Heart left ventricle (tissue), 16 donors: ENCODE results near the gene ADCY9. TPM values are rescaled to one million over a fixed set of nuclear protein-coding genes. Genes with fewer than 3 reads are reported as not detected.

Experiments used
- ATAC-seq, 4 donors: fragments of 200-7000 bp; cut with Tn5 transposase; one replicate each; pipeline ENCODE4 v1.9.1; 2020 to 2022; ENCODE audit warnings: moderate library complexity in 4 of 4, mild to moderate bottlenecking in 3 of 4, moderate number of reproducible peaks in 1 of 4
- DNase-seq, 5 donors: peaks; one replicate each; pipeline ENCODE4 v3.0.0-alpha.2; 2020
- H3K27ac ChIP-seq, 12 donors: fragments of 200-600 bp; sonication (generic) in 4 of 12; one replicate each; pipeline versions ENCODE4 v1.5.0 to v1.8.0; 2016 to 2022; ENCODE audit warnings: mild to moderate bottlenecking in 2 of 12
- H3K27me3 ChIP-seq, 9 donors: fragments of 200-600 bp; sonication (generic) in 2 of 9; one replicate each; pipeline versions ENCODE4 v1.5.1 to v1.8.0; 2016 to 2022; ENCODE audit warnings: mild to moderate bottlenecking in 3 of 9
- H3K36me3 ChIP-seq, 9 donors: fragments of 200-600 bp; sonication (generic) in 2 of 9; one replicate each; pipeline versions ENCODE4 v1.5.0 to v1.8.0; 2018 to 2022; ENCODE audit warnings: mild to moderate bottlenecking in 2 of 9
- H3K4me1 ChIP-seq, 12 donors: fragments of 200-600 bp; sonication (generic) in 4 of 12; one replicate each; pipeline versions ENCODE4 v1.5.0 to v1.8.0; 2016 to 2022; ENCODE audit warnings: mild to moderate bottlenecking in 3 of 12
- H3K4me3 ChIP-seq, 12 donors: fragments of 200-600 bp; sonication (generic) in 4 of 12; one replicate each; pipeline versions ENCODE4 v1.5.0 to v1.8.0; 2017 to 2022; ENCODE audit warnings: mild to moderate bottlenecking in 9 of 12, moderate library complexity in 4 of 12
- H3K9me3 ChIP-seq, 12 donors: fragments of 200-600 bp; sonication (generic) in 4 of 12; one replicate each; pipeline versions ENCODE4 v1.5.0 to v1.8.0; 2016 to 2022; ENCODE audit warnings: mild to moderate bottlenecking in 1 of 12
- POLR2A ChIP-seq, 2 donors: fragments of 450-650 bp; IDR thresholded peaks; one replicate each; pipeline ENCODE4 v1.6.1; 2017; ENCODE audit warnings: antibody characterized with exemption in 2 of 2, mild to moderate bottlenecking in 2 of 2, moderate library complexity in 2 of 2
- WGBS, 4 donors: extraction: QIAGEN DNeasy Blood & Tissue Kit in 2 of 4; methylation state at CpG; one replicate each; pipeline versions ENCODE4 v1.1.5 to v1.1.7; 2013 to 2018; 5-methylcytosine and 5-hydroxymethylcytosine counted together
- intact Hi-C, 10 donors: fragments of 100-400 bp; cut with DNase I; formaldehyde crosslinking; loops; one replicate each; pipeline versions ENCODE4 v1.11.1 to v1.14.2; 2022
- polyA plus RNA-seq, 2 donors: library from polyadenylated mRNA; stranded (reverse); fragments of 200-250 nt; gene quantifications; one replicate each; pipeline ENCODE4 v1.2.3, GENCODE V29; 2013
- total RNA-seq, 9 donors: library from RNA; depleted of rRNA in 2 of 9; stranded (reverse); fragments of >200 nt in 2 of 9; fragmentation: NEBNext Ultra II Directional in 3 of 9; extraction: Animal tissue kit (Norgen Biotek cat#: 25700) in 3 of 9; gene quantifications; one replicate each; pipeline versions ENCODE4 v1.1.0 to v1.2.4, GENCODE V29; 2016 to 2023
- TF ChIP-seq, protein P1 (sequence below), 12 donors: fragments of 200-600 bp; sonication (generic) in 4 of 12; IDR thresholded peaks; one replicate each; pipeline versions ENCODE4 v1.5.0 to v1.8.0; 2018 to 2022; ENCODE audit warnings: antibody characterized with exemption in 12 of 12, mild to moderate bottlenecking in 5 of 12
- donor health status: ischemic (EF 13 %, LVEDD 7.1; RV severe dilation, severe dysfunction).
- donor health status: healthy with polysubstance abuse.
- donor health status: DM: no; HTN: yes; CAD: no.
- donor health status: DM: no; HTN: no; CAD: no.
- donor health status: ischemic (EF 25% LVEDD 6.9; RV normal size, moderate dysfunction).
- donor health status: ischemic (EF 25% LVEDD 5.7; RV mildly dilated, moderate dysfunction).
- donor health status: healthy.
- donor health status: DM: yes; HTN: yes; CAD: no.
- donor health status: ischemic (EF 35%, LVEDD 5.7; RV mildly dilated, moderate dysfunction).
- donor health status: nonischemic (EF 11% LVEDD 7.7; RV severe dilation, severe dysfunction).
- donor health status: DM: yes; HTN: yes; CAD: no.
- donor health status: PGD.
- donor health status: ischemic (EF 29% LVEDD 5.4; RV normal size, mild dysfunction).
- donor health status: nonischemic (EF 23%, LVEDD 6.1; RV moderate dilation, normal function).

ADCY9 gene
- total and polyA plus RNA-seq, 11 donors: 11.8 to 85.8 (median 45.0) TPM

GRCh38 chr16:4097826-4098240, 18.4 kb downstream of the ADCY9 start:
- Histone ChIP-seq H3K36me3 (peaks cover 0 to under 1% (median 0%) of the 10 kb centered on the region in 9 donors), H3K4me1 (peaks cover 0 to 48% (median 21%) of the 10 kb centered on the region in 12 donors), H3K27ac (no peak overlapping the region), H3K9me3 (no peaks in the 10 kb centered on the region), H3K27me3 (no peaks in the 10 kb centered on the region), H3K4me3 (no peak overlapping the region)
- 77 to 89% (median 82%) methylated on average over 4 of the region's 4 CpGs for WGBS, 4 donors
- intact Hi-C loops: loop anchor here in 1 of 10 donors (10.0 kb wide), 1 partner anchor 53 kb away; no protein-coding TSS in a partner anchor
- no peak for ATAC-seq
- TF ChIP-seq POLR2A (IDR thresholded peaks at IDR 0.05): no peak
- TF ChIP-seq, protein P1, sequence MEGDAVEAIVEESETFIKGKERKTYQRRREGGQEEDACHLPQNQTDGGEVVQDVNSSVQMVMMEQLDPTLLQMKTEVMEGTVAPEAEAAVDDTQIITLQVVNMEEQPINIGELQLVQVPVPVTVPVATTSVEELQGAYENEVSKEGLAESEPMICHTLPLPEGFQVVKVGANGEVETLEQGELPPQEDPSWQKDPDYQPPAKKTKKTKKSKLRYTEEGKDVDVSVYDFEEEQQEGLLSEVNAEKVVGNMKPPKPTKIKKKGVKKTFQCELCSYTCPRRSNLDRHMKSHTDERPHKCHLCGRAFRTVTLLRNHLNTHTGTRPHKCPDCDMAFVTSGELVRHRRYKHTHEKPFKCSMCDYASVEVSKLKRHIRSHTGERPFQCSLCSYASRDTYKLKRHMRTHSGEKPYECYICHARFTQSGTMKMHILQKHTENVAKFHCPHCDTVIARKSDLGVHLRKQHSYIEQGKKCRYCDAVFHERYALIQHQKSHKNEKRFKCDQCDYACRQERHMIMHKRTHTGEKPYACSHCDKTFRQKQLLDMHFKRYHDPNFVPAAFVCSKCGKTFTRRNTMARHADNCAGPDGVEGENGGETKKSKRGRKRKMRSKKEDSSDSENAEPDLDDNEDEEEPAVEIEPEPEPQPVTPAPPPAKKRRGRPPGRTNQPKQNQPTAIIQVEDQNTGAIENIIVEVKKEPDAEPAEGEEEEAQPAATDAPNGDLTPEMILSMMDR (IDR thresholded peaks at IDR 0.05): no peak
- DNase-seq: no peak

GRCh38 chr16:4096509-4096908, 19.7 kb downstream of the ADCY9 start:
- no peak for TF ChIP-seq POLR2A (IDR thresholded peaks at IDR 0.05)
- TF ChIP-seq, protein P1 (IDR thresholded peaks at IDR 0.05): no peak
- H3K9me3 ChIP-seq: no peaks in the 10 kb centered on the region
- 54 to 66% (median 61%) methylated on average over 5 of the region's 5 CpGs for WGBS, 4 donors
- H3K4me3 ChIP-seq: no peak overlapping the region
- intact Hi-C loops: loop anchor here in 1 of 10 donors (10.0 kb wide), 1 partner anchor 52 kb away; no protein-coding TSS in a partner anchor
- H3K36me3 ChIP-seq: no peaks in the 10 kb centered on the region
- DNase-seq: no peak
- peaks cover 0 to 53% (median 29%) of the 10 kb centered on the region in 12 donors for H3K4me1 ChIP-seq
- ATAC-seq: no peak
- no peaks in the 10 kb centered on the region for H3K27me3 ChIP-seq
- peak overlapping the region in 3 of 12 donors; percentile 2 to 34 (median 25) for H3K27ac ChIP-seq

- peak overlapping the region in 6 of 12 donors; percentile 6 to 35 (median 30) for H3K4me3 ChIP-seq
- intact Hi-C loops: loop anchor here in 2 of 10 donors (5.0 to 10.0 kb wide), 2 partner anchors 42 to 49 kb away; no protein-coding TSS in a partner anchor
- ATAC-seq: peak in 2 of 4 donors; percentile 3 to 6
Measured at GRCh38 chr16:4094127-4094773, 22.0 kb downstream of the ADCY9 start.

More at GRCh38 chr16:4094127-4094773, 22.0 kb downstream of the ADCY9 start:
- no peak for DNase-seq
- Histone ChIP-seq H3K36me3 (no peaks in the 10 kb centered on the region), H3K27ac (peak overlapping the region; percentile 4 to 84 (median 75)), H3K9me3 (no peaks in the 10 kb centered on the region), H3K4me1 (peaks cover 3 to 72% (median 41%) of the 10 kb centered on the region in 12 donors), H3K27me3 (no peaks in the 10 kb centered on the region)
- TF ChIP-seq, protein P1 (IDR thresholded peaks at IDR 0.05): no peak
- TF ChIP-seq POLR2A (IDR thresholded peaks at IDR 0.05): no peak
- 67 to 75% (median 69%) methylated on average over 14 of the region's 14 CpGs for WGBS, 4 donors
